ENCODE measurements around the gene LYST. TPM values are rescaled to one million over a fixed set of nuclear protein-coding genes. Genes with fewer than 3 reads are reported as not detected.

LYST gene
- total and polyA plus RNA-seq, 8 donors, result 1.7 to 95.6 (median 17.9) TPM

- no peaks in the 10 kb centered on the region for H3K9me3 ChIP-seq
- no peak for TF ChIP-seq EP300 (IDR thresholded peaks at IDR 0.05)
- no peak for TF ChIP-seq CTCF (IDR thresholded peaks at IDR 0.05)
- no peak for TF ChIP-seq POLR2AphosphoS5 (IDR thresholded peaks at IDR 0.05)
- no peak for TF ChIP-seq POLR2A (IDR thresholded peaks at IDR 0.05)
- no peak overlapping the region for H3K27ac ChIP-seq
- H3K4me1 ChIP-seq, result peaks cover 0 to 10% (median 3%) of the 10 kb centered on the region in 4 donors
- H3K4me3 ChIP-seq, result no peak overlapping the region
- no peak for DNase-seq
- intact Hi-C loops (cut with DNase I; ENCODE audit: low total_unique reads), result no loop called here
- 77 to 87% (median 83%) methylated on average over 6 of the region's 6 CpGs for whole genome bisulfite sequencing, 5 donors
- H3K36me3 ChIP-seq, result peaks cover 0 to 43% (median 32%) of the 10 kb centered on the region in 4 donors
- H3K27me3 ChIP-seq, result no peaks in the 10 kb centered on the region
Observed at GRCh38 chr1:235808223-235808622, 58.5 kb downstream of the LYST start.

GRCh38 chr1:235806123-235806522 is 60.6 kb downstream of the LYST start:
- no peaks in the 10 kb centered on the region for H3K27me3 ChIP-seq
- H3K4me3 ChIP-seq, result no peak overlapping the region
- 93 to 94% (median 94%) methylated on average over 7 of the region's 7 CpGs for WGBS, 5 donors
- no peak for DNase-seq
- no peak for TF ChIP-seq POLR2A (IDR thresholded peaks at IDR 0.05)
- TF ChIP-seq EP300 (IDR thresholded peaks at IDR 0.05), result no peak
- TF ChIP-seq CTCF (IDR thresholded peaks at IDR 0.05), result no peak
- TF ChIP-seq POLR2AphosphoS5 (IDR thresholded peaks at IDR 0.05), result no peak
- no peak overlapping the region for H3K27ac ChIP-seq
- intact Hi-C loops (cut with DNase I; ENCODE audit: low total_unique reads), result no loop called here
- H3K36me3 ChIP-seq, result peaks cover 0 to 45% (median 35%) of the 10 kb centered on the region in 4 donors
- no peaks in the 10 kb centered on the region for H3K9me3 ChIP-seq
- H3K4me1 ChIP-seq, result peaks cover 0 to 10% (median 3%) of the 10 kb centered on the region in 4 donors

GRCh38 chr1:235802573-235803346 is 63.9 kb downstream of the LYST start:
- intact Hi-C loops (cut with DNase I; ENCODE audit: low total_unique reads), result no loop called here
- no peak overlapping the region for H3K4me3 ChIP-seq
- WGBS, 5 donors, result 89 to 97% (median 93%) methylated on average over 4 of the region's 4 CpGs

GRCh38 chr1:235799264-235799663 is 67.4 kb downstream of the LYST start:
- WGBS, 5 donors, result 69 to 81% (median 76%) methylated on average over 2 of the region's 2 CpGs
- no peak overlapping the region for H3K27ac ChIP-seq
- H3K4me3 ChIP-seq, result no peak overlapping the region
- DNase-seq, result no peak
- intact Hi-C loops (cut with DNase I; ENCODE audit: low total_unique reads), result no loop called here
- no peaks in the 10 kb centered on the region for H3K9me3 ChIP-seq
- H3K27me3 ChIP-seq, result no peaks in the 10 kb centered on the region
- H3K4me1 ChIP-seq, result no peaks in the 10 kb centered on the region
- H3K36me3 ChIP-seq, result peaks cover 0 to 55% (median 40%) of the 10 kb centered on the region in 4 donors
- no peak for TF ChIP-seq EP300 (IDR thresholded peaks at IDR 0.05)
- no peak for TF ChIP-seq CTCF (IDR thresholded peaks at IDR 0.05)
- TF ChIP-seq POLR2AphosphoS5 (IDR thresholded peaks at IDR 0.05), result no peak
- TF ChIP-seq POLR2A (IDR thresholded peaks at IDR 0.05), result no peak

More at GRCh38 chr1:235802573-235803346, 63.9 kb downstream of the LYST start:
- DNase-seq, result no peak
- Histone ChIP-seq H3K27ac (no peak overlapping the region), H3K27me3 (no peaks in the 10 kb centered on the region), H3K36me3 (peaks cover 0 to 52% (median 47%) of the 10 kb centered on the region in 4 donors), H3K4me1 (no peaks in the 10 kb centered on the region), H3K9me3 (no peaks in the 10 kb centered on the region)
- TF ChIP-seq EP300 (IDR thresholded peaks at IDR 0.05), result no peak
- TF ChIP-seq POLR2A (IDR thresholded peaks at IDR 0.05), result no peak
- no peak for TF ChIP-seq POLR2AphosphoS5 (IDR thresholded peaks at IDR 0.05)
- no peak for TF ChIP-seq CTCF (IDR thresholded peaks at IDR 0.05)

Measured in stomach (tissue), 9 donors.